ENCODE results near the gene PABPC1L.

DNA sequence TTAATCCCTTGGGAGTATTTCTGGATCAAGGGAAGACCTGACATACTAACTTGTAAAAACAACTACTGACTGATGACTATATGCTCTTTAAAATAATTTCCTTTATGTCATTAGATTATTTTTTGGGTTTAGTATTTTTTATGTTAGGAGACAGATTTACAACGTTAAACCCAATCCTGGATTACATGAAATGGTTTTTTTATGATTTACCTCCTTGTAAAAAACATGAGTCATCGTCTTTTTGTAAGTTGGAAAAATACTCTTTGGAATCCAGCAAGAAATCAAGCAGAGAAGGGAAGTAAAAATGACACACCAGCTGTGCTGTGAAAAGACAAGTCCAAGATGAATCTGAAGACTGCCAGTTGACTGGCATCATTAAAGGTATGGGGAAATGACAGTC lies 63.2 kb downstream of the PABPC1L start:
- TF ChIP-seq, protein P1, sequence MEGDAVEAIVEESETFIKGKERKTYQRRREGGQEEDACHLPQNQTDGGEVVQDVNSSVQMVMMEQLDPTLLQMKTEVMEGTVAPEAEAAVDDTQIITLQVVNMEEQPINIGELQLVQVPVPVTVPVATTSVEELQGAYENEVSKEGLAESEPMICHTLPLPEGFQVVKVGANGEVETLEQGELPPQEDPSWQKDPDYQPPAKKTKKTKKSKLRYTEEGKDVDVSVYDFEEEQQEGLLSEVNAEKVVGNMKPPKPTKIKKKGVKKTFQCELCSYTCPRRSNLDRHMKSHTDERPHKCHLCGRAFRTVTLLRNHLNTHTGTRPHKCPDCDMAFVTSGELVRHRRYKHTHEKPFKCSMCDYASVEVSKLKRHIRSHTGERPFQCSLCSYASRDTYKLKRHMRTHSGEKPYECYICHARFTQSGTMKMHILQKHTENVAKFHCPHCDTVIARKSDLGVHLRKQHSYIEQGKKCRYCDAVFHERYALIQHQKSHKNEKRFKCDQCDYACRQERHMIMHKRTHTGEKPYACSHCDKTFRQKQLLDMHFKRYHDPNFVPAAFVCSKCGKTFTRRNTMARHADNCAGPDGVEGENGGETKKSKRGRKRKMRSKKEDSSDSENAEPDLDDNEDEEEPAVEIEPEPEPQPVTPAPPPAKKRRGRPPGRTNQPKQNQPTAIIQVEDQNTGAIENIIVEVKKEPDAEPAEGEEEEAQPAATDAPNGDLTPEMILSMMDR (IDR thresholded peaks at IDR 0.05): no peak
- TF ChIP-seq POLR2A (IDR thresholded peaks at IDR 0.05): no peak

Data from upper lobe of left lung (tissue), 4 donors.